ENCODE measurements around the gene PXT1. TPM values are rescaled to one million over a fixed set of nuclear protein-coding genes. Genes with fewer than 3 reads are reported as not detected.

Gene PXT1
- total and polyA plus RNA-seq, 8 donors, result not detected

DNA sequence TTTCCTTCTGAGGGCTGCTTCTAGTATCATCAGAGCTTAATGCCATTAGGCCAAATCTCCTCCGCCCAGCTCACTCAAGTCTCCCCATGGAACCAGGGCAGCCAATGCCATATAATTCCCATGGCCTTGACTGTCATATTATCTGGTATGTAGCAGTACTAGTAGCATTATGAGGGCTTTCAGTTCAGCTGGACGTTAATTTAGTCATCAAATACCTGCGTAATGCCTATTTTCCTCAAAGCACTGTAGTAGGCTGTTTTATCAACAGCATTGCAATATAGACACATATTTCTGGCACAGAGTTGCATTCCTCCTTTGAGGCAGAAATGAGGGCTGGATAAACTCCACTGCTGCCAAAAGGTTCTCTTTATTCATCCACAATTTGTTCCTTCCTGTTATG, 1.8 kb upstream of the PXT1 start:
- H3K4me1 ChIP-seq, result peaks cover 25 to 59% (median 42%) of the 10 kb centered on the region in 4 donors
- no peaks in the 10 kb centered on the region for H3K27me3 ChIP-seq
- WGBS, 5 donors, result 35 to 61% (median 47%) methylated on average over 3 of the region's 3 CpGs
- DNase-seq, result peak in 1 of 2 donors; percentile 59
- H3K36me3 ChIP-seq, result peaks cover 4 to 13% (median 9%) of the 10 kb centered on the region in 4 donors
- TF ChIP-seq POLR2AphosphoS5 (IDR thresholded peaks at IDR 0.05), result peak in 1 of 3 donors; percentile 25
- no peak for TF ChIP-seq POLR2A (IDR thresholded peaks at IDR 0.05)
- no peaks in the 10 kb centered on the region for H3K9me3 ChIP-seq
- intact Hi-C loops (cut with DNase I; ENCODE audit: low total_unique reads), result no loop called here
- H3K27ac ChIP-seq, result peak overlapping the region; percentile 72 to 99 (median 98)
- peak overlapping the region; percentile 77 to 94 (median 86) for H3K4me3 ChIP-seq

DNA sequence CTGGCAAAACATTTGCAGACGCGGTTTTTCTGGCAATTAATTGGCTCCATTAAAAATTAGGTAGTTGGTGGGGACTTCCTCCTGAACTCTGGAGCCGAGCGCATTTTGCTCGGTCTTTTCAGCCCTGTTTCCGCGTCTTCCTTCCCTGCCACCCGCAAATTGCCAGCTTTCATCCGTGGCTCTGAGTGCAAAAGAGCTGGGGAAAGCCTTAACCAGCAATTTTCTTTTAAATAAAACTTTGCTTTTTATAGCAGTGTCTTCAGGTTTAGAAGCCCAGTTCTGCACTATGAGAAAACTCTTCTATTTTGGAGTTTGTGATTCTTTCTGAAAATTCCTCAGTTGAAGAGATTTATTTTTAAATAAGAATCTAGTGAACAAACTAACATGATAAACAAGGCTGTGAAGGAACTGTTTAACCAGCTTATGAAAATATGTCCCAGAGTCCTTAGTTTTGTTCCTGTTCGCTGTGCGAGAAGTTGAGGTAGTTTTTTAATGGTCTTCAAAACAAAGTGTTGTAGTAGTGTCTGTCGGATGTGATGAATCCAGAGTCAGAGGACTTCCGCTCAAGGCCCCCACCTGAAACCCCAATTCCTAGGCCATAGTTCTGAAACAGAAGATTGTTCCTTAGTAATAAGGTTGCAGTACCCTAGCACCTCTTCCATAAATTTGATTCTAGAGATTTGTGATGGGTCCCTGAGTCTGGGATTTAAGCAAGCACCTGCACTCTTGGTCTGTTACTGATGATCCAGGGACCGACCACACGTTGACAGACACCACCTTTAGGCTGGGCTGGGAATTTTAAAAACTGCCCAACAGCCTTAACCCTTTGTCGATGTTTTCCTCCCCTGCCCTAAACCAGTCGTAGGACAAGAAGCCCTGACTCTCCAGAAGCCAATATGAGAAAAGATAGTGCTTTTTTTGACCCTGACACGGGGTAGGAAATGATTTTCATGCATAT, 1.1 kb upstream of the PXT1 start:
- peak in 1 of 2 donors; percentile 44 for DNase-seq
- intact Hi-C loops (cut with DNase I; ENCODE audit: low total_unique reads), result no loop called here
- no peaks in the 10 kb centered on the region for H3K9me3 ChIP-seq

DNA sequence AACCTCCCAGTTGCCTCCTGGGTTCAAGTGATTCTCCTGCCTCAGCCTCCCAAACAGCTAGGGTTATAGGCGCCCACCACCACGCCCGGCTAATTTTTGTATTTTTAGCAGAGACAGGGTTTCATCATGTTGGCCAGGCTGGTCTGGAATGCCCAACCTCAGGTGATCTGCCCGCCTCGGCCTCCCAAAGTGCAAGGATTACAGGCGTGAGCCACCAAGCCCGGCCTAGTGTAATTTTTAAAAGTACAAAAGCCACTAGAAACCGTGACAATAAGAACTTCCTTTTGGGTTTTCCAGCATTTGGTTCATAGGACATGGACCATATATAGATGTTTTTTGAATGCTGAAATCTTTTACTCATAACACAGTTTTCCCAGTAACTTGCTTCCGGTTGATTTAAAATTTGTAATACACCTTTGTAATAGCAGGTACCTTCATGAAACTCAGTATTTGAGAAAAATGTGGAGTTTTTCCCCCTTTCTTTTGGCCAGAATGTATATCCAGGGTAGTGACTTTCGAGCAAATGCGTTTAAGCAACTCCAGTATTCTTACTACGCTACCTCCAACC, 467 bp downstream of the PXT1 start:
- no peaks in the 10 kb centered on the region for H3K9me3 ChIP-seq
- no peaks in the 10 kb centered on the region for H3K36me3 ChIP-seq
- peak overlapping the region; percentile 95 to 99 (median 98) for H3K27ac ChIP-seq
- no peaks in the 10 kb centered on the region for H3K27me3 ChIP-seq
- 49 to 60% (median 57%) methylated on average over 12 of the region's 12 CpGs for WGBS, 5 donors
- peak overlapping the region; percentile 77 to 94 (median 86) for H3K4me3 ChIP-seq
- intact Hi-C loops (cut with DNase I; ENCODE audit: low total_unique reads), result no loop called here
- H3K4me1 ChIP-seq, result peaks cover 25 to 52% (median 40%) of the 10 kb centered on the region in 4 donors
- no peak for DNase-seq
- TF ChIP-seq, protein P1, sequence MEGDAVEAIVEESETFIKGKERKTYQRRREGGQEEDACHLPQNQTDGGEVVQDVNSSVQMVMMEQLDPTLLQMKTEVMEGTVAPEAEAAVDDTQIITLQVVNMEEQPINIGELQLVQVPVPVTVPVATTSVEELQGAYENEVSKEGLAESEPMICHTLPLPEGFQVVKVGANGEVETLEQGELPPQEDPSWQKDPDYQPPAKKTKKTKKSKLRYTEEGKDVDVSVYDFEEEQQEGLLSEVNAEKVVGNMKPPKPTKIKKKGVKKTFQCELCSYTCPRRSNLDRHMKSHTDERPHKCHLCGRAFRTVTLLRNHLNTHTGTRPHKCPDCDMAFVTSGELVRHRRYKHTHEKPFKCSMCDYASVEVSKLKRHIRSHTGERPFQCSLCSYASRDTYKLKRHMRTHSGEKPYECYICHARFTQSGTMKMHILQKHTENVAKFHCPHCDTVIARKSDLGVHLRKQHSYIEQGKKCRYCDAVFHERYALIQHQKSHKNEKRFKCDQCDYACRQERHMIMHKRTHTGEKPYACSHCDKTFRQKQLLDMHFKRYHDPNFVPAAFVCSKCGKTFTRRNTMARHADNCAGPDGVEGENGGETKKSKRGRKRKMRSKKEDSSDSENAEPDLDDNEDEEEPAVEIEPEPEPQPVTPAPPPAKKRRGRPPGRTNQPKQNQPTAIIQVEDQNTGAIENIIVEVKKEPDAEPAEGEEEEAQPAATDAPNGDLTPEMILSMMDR (IDR thresholded peaks at IDR 0.05), result no peak
- no peak for TF ChIP-seq POLR2AphosphoS5 (IDR thresholded peaks at IDR 0.05)
- no peak for TF ChIP-seq POLR2A (IDR thresholded peaks at IDR 0.05)
- TF ChIP-seq EP300 (IDR thresholded peaks at IDR 0.05), result no peak

More for the DNA sequence above, 1.1 kb upstream of the PXT1 start:
- peak overlapping the region; percentile 95 to 99 (median 98) for H3K27ac ChIP-seq
- TF ChIP-seq, protein P1 (IDR thresholded peaks at IDR 0.05), result no peak
- TF ChIP-seq EP300 (IDR thresholded peaks at IDR 0.05), result no peak
- TF ChIP-seq POLR2A (IDR thresholded peaks at IDR 0.05), result no peak
- TF ChIP-seq POLR2AphosphoS5 (IDR thresholded peaks at IDR 0.05), result no peak
- 1 to 4% (median 3%) methylated on average over 18 of the region's 18 CpGs for WGBS, 5 donors
- no peaks in the 10 kb centered on the region for H3K27me3 ChIP-seq
- H3K4me1 ChIP-seq, result peaks cover 25 to 59% (median 42%) of the 10 kb centered on the region in 4 donors
- H3K36me3 ChIP-seq, result peaks cover 0 to 6% (median 2%) of the 10 kb centered on the region in 4 donors
- peak overlapping the region; percentile 77 to 94 (median 86) for H3K4me3 ChIP-seq

DNA sequence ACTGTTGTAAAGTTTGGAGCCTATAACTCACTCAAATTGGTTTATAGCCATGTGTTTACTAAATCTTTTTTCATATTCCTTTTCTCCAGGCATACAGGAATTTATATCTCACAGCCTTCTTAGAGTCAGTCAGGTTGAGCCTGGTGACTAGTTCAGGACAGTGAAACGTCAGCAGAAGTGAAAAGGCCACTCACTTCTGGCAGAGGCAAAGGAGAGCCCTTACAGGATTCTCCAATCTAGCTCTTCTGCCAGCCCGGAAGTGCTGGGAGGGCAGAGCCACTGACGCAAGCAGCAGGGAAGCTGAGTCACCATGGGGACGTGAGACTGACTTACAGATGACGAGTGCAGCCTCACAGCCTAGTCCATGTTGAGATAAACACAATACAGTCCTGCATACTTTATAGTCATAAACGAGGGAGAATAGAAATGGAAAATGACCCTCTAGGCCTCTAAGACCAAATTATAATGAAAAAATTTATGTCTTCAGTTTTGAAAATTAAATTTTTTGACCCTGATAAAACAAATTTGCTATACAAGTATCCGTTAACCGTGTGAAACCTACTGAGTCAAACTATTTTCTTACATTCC, 1.3 kb downstream of the PXT1 start:
- Histone ChIP-seq H3K4me1 (peaks cover 25 to 48% (median 37%) of the 10 kb centered on the region in 4 donors), H3K9me3 (no peaks in the 10 kb centered on the region), H3K27ac (peak overlapping the region; percentile 80 to 99 (median 98)), H3K27me3 (no peaks in the 10 kb centered on the region), H3K36me3 (no peaks in the 10 kb centered on the region), H3K4me3 (no peak overlapping the region)
- WGBS, 5 donors, result 17 to 27% (median 18%) methylated on average over 8 of the region's 8 CpGs
- peak; percentile 91 to 97 for DNase-seq
- intact Hi-C loops (cut with DNase I; ENCODE audit: low total_unique reads), result no loop called here
- TF ChIP-seq EP300 (IDR thresholded peaks at IDR 0.05), result peak; percentile 89
- peak; percentile 88 to 97 (median 95) for TF ChIP-seq POLR2AphosphoS5 (IDR thresholded peaks at IDR 0.05)
- TF ChIP-seq, protein P1 (IDR thresholded peaks at IDR 0.05), result no peak
- peak in 1 of 4 donors; percentile 19 for TF ChIP-seq POLR2A (IDR thresholded peaks at IDR 0.05)
